ENCODE measurements around the gene RGS6. TPM values are rescaled to one million over a fixed set of nuclear protein-coding genes. Genes with fewer than 3 reads are reported as not detected.

RGS6 gene
- total and polyA plus RNA-seq, 7 donors = 0.79 to 8.0 (median 1.6) TPM; not detected in 2

DNA sequence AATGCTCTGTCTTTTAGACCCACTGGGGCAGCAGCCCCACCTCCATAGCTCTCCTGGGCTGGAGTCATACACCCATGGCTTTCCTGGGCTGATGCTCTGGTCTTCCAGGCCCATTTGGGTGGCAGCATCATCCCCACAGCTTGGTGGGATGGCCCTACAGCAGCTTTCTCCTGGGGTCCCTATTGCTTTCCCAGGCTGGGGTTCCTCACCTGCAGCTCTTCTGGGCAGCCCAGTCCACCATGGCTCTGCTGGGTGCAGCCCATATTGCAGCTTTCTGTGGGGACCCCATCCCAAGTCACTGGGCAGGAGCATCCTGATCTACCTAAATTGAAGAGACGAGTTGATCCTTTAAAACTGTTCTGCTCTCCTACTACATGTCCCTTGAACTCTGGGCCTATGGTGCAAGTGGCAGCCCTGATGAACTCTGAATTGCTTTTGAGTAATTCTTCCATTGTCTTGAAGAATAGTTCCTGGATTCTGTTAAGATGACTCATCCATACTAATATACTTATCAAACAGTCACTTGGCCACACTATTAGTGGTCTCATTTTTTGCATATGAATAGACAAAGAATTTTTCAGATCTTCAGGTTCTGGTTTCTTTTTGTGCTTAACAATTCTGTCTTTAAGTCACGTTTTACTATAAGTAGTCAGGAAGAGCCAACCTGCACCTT is 571.6 kb downstream of the RGS6 start:
- H3K36me3 ChIP-seq = no peaks in the 10 kb centered on the region
- no peaks in the 10 kb centered on the region for H3K27me3 ChIP-seq
- WGBS, 2 donors = 86 to 91% methylated on average over 2 of the region's 2 CpGs
- peaks cover 0 to 6% (median 0%) of the 10 kb centered on the region in 4 donors for H3K4me1 ChIP-seq
- H3K4me3 ChIP-seq = no peak overlapping the region
- no peak overlapping the region for H3K27ac ChIP-seq
- no peaks in the 10 kb centered on the region for H3K9me3 ChIP-seq
- DNase-seq = no peak
- intact Hi-C loops (cut with DNase I) = no loop called here
- no peak for TF ChIP-seq EP300 (IDR thresholded peaks at IDR 0.05)
- TF ChIP-seq POLR2AphosphoS5 (IDR thresholded peaks at IDR 0.05) = no peak
- TF ChIP-seq, protein P1, sequence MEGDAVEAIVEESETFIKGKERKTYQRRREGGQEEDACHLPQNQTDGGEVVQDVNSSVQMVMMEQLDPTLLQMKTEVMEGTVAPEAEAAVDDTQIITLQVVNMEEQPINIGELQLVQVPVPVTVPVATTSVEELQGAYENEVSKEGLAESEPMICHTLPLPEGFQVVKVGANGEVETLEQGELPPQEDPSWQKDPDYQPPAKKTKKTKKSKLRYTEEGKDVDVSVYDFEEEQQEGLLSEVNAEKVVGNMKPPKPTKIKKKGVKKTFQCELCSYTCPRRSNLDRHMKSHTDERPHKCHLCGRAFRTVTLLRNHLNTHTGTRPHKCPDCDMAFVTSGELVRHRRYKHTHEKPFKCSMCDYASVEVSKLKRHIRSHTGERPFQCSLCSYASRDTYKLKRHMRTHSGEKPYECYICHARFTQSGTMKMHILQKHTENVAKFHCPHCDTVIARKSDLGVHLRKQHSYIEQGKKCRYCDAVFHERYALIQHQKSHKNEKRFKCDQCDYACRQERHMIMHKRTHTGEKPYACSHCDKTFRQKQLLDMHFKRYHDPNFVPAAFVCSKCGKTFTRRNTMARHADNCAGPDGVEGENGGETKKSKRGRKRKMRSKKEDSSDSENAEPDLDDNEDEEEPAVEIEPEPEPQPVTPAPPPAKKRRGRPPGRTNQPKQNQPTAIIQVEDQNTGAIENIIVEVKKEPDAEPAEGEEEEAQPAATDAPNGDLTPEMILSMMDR (IDR thresholded peaks at IDR 0.05) = no peak
- no peak for TF ChIP-seq POLR2A (IDR thresholded peaks at IDR 0.05)

DNA sequence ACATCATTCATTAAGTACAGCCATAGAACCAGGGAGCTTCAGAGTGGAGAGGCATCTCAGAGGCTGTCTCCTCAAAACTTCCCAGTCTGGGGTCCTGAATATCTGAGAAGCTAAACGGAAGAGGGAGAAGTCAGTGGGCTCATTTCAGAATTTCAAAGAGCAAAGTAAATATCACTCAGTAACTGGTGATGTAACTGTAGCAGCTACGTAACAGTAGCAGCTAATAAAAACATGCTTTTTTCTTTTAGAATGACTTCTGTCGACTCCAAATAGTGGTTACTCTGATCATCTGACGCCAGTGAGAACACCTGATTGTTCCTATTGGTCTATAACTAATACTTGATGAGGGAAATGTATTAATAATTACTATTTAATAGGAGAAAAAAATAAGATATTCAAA is 578.3 kb downstream of the RGS6 start:
- Histone ChIP-seq H3K36me3 (no peaks in the 10 kb centered on the region), H3K27me3 (no peaks in the 10 kb centered on the region), H3K4me1 (no peaks in the 10 kb centered on the region), H3K9me3 (no peaks in the 10 kb centered on the region), H3K27ac (no peak overlapping the region), H3K4me3 (no peak overlapping the region)
- 50 to 75% methylated on average over 4 of the region's 4 CpGs for WGBS, 2 donors
- intact Hi-C loops (cut with DNase I) = no loop called here
- TF ChIP-seq POLR2AphosphoS5 (IDR thresholded peaks at IDR 0.05) (no peak), POLR2A (IDR thresholded peaks at IDR 0.05) (no peak), EP300 (IDR thresholded peaks at IDR 0.05) (no peak)
- TF ChIP-seq, protein P1 (IDR thresholded peaks at IDR 0.05) = no peak
- no peak for DNase-seq

DNA sequence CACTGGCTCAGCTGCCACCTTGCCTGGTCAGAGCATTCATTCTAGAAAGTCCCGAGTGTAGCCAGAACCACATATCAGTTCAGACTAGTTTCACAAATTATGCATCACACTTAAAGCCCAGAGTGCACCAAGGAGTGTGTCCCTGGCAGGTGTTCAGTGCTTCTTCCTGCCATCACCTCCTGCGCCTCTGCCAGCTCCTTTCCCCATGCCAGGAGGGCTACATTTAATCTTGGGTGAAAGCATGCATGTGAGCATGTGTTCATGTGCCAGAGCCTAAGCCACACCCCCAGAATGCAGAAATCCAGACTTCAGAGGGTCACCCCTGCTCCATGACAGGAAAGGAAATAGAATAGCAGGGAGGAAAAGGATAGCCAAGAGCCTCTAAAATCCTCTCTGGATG is 580.1 kb downstream of the RGS6 start:
- intact Hi-C loops (cut with DNase I) = no loop called here
- Histone ChIP-seq H3K4me3 (no peak overlapping the region), H3K36me3 (no peaks in the 10 kb centered on the region), H3K27ac (no peak overlapping the region), H3K27me3 (no peaks in the 10 kb centered on the region), H3K9me3 (no peaks in the 10 kb centered on the region), H3K4me1 (peaks cover 0 to 3% (median 0%) of the 10 kb centered on the region in 4 donors)
- DNase-seq = no peak
- WGBS, 2 donors = 84 to 90% methylated on average over 2 of the region's 2 CpGs
- TF ChIP-seq POLR2AphosphoS5 (IDR thresholded peaks at IDR 0.05) = no peak
- no peak for TF ChIP-seq EP300 (IDR thresholded peaks at IDR 0.05)
- TF ChIP-seq POLR2A (IDR thresholded peaks at IDR 0.05) = no peak
- TF ChIP-seq, protein P1 (IDR thresholded peaks at IDR 0.05) = no peak

DNA sequence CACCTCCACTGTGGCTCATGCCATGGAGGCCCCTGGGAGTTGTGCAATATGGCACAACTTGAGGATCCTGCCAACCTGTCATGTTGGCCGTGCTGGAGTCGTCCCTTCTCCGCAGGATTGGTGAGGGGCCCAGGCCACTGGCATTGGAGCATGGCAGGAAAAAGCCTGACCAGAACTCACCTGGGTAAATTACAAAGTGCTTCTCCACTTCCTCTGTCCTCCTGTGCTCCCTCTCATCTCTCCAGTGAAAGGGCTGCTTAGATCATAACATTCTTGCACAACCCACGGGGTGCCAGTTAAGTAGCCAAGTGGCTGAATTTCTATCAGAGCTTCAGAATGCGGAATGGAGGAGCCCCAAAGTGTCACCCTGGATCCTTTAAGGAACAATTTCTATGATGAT is 580.7 kb downstream of the RGS6 start:
- H3K36me3 ChIP-seq = no peaks in the 10 kb centered on the region
- no peak for TF ChIP-seq POLR2A (IDR thresholded peaks at IDR 0.05)
- TF ChIP-seq, protein P1 (IDR thresholded peaks at IDR 0.05) = no peak
- TF ChIP-seq POLR2AphosphoS5 (IDR thresholded peaks at IDR 0.05) = no peak
- no peak for TF ChIP-seq EP300 (IDR thresholded peaks at IDR 0.05)
- H3K4me1 ChIP-seq = peaks cover 0 to 3% (median 0%) of the 10 kb centered on the region in 4 donors
- H3K27ac ChIP-seq = no peak overlapping the region
- no peaks in the 10 kb centered on the region for H3K27me3 ChIP-seq
- intact Hi-C loops (cut with DNase I) = no loop called here
- WGBS, 2 donors = 84 to 92% methylated on average over 5 of the region's 5 CpGs
- no peaks in the 10 kb centered on the region for H3K9me3 ChIP-seq
- H3K4me3 ChIP-seq = no peak overlapping the region
- DNase-seq = no peak

DNA sequence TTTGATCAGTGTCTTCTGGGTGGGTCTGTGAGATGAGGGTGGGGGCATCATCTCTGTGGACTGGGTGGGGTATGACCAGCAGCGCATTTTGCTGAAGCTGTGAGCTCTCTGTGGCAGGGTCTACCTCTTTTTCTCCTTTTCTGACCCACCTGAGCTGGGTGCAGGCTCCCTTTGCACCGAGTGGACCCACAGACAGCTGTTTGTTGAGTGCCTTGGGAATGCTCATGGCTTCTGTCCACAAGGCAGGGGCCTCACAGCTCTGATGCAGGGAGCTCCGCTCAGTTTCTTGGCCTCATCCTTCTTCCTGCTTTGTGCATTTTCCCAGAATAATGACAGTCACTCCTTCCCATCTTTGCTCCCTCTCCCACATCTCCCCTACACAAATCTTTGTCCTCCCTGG is 581.1 kb downstream of the RGS6 start:
- TF ChIP-seq, protein P1 (IDR thresholded peaks at IDR 0.05) = no peak
- TF ChIP-seq EP300 (IDR thresholded peaks at IDR 0.05) (no peak), POLR2AphosphoS5 (IDR thresholded peaks at IDR 0.05) (no peak), POLR2A (IDR thresholded peaks at IDR 0.05) (no peak)
- 85 to 89% methylated on average over 3 of the region's 3 CpGs for WGBS, 2 donors
- intact Hi-C loops (cut with DNase I) = no loop called here
- Histone ChIP-seq H3K4me1 (peaks cover 0 to 3% (median 0%) of the 10 kb centered on the region in 4 donors), H3K27me3 (no peaks in the 10 kb centered on the region), H3K36me3 (no peaks in the 10 kb centered on the region), H3K4me3 (no peak overlapping the region), H3K9me3 (no peaks in the 10 kb centered on the region), H3K27ac (no peak overlapping the region)
- no peak for DNase-seq
